ENCODE measurements around the gene ADGRG7.
"Not testable (repeated sequence)": the region's sequence is repeated elsewhere in the genome, so short reads cannot be mapped to it uniquely, and the experiment has no call there.

- not testable (repeated sequence) for TF ChIP-seq TBP, CTCF, ZNF44 (CRISPR knock-in tag; IDR thresholded peaks at IDR 0.05)
Measured at GRCh38 chr3:100661294-100661693, 51.9 kb downstream of the ADGRG7 start.
